ENCODE data around the gene TBXAS1.

Gene TBXAS1

GRCh38 chr7:140018125-140019043, 189.3 kb downstream of the TBXAS1 start:
- 84% methylated on average over 9 of the region's 9 CpGs for WGBS
- Histone ChIP-seq H2BK15ac (ENCODE audit: low read depth, poor library complexity, severe bottlenecking) (no peak overlapping the region), H2BK5ac (ENCODE audit: low read depth, low read length, poor library complexity, severe bottlenecking) (no peak overlapping the region), H2BK12ac (ENCODE audit: low read length in 2 of 2) (no peak overlapping the region), H3K23ac (ENCODE audit: low read length in 2 of 2) (peak overlapping the region in 1 of 2 experiments; percentile 52), H2AFZ (ENCODE audit: low read depth, low read length) (no peak overlapping the region), H4K91ac (ENCODE audit: low read length) (no peak overlapping the region), H3K14ac (ENCODE audit: low read length in 2 of 2) (peak overlapping the region in 1 of 2 experiments; percentile 48), H3K79me1 (replicated peaks; ENCODE audit: low read length, poor library complexity, severe bottlenecking) (no peaks in the 10 kb centered on the region), H3K4me1 (ENCODE audit: control insufficient read depth, insufficient read depth, low read depth, low read length) (peaks cover 6% of the 10 kb centered on the region), H2AK5ac (ENCODE audit: low read length, severe bottlenecking) (no peak overlapping the region), H3K9ac (ENCODE audit: low read length) (no peak overlapping the region), H3K4me3 (ENCODE audit: insufficient read depth in 1 of 2, low read depth in 1 of 2, low read length in 2 of 2) (no peak overlapping the region), H3K27ac (ENCODE audit: low read length, poor library complexity, severe bottlenecking) (no peak overlapping the region), H4K8ac (ENCODE audit: low read length) (no peak overlapping the region), H3K4ac (ENCODE audit: low read depth in 1 of 2, low read length in 2 of 2) (no peak overlapping the region), H2BK120ac (ENCODE audit: low read depth, low read length) (no peak overlapping the region), H3K9me3 (ENCODE audit: control insufficient read depth, low read length) (no peaks in the 10 kb centered on the region), H3K18ac (ENCODE audit: low read depth in 1 of 2, low read length in 2 of 2) (no peak overlapping the region), H3K27me3 (ENCODE audit: control insufficient read depth in 1 of 2, insufficient read depth in 1 of 2, low read length in 2 of 2) (peaks cover 13 to 19% of the 10 kb centered on the region in 2 experiments), H3K36me3 (ENCODE audit: control insufficient read depth in 1 of 2, insufficient read depth in 2 of 2, low read depth in 1 of 2, low read length in 2 of 2) (peaks cover 4 to 12% of the 10 kb centered on the region in 2 experiments), H3K4me2 (ENCODE audit: low read length, poor library complexity, severe bottlenecking) (no peak overlapping the region)
- no peak for DNase-seq

GRCh38 chr7:140019172-140019571, 190.1 kb downstream of the TBXAS1 start:
- H2AFZ ChIP-seq (ENCODE audit: low read depth, low read length): no peak overlapping the region
- H3K27ac ChIP-seq (ENCODE audit: low read length, poor library complexity, severe bottlenecking): no peak overlapping the region
- no peaks in the 10 kb centered on the region for H3K9me3 ChIP-seq (ENCODE audit: control insufficient read depth, low read length)
- no peak overlapping the region for H4K91ac ChIP-seq (ENCODE audit: low read length)
- H3K18ac ChIP-seq (ENCODE audit: low read depth in 1 of 2, low read length in 2 of 2): no peak overlapping the region
- peaks cover 7 to 11% of the 10 kb centered on the region in 2 experiments for H3K27me3 ChIP-seq (ENCODE audit: control insufficient read depth in 1 of 2, insufficient read depth in 1 of 2, low read length in 2 of 2)
- H3K36me3 ChIP-seq (ENCODE audit: control insufficient read depth in 1 of 2, insufficient read depth in 2 of 2, low read depth in 1 of 2, low read length in 2 of 2): peaks cover 7 to 20% of the 10 kb centered on the region in 2 experiments
- no peak overlapping the region for H2BK15ac ChIP-seq (ENCODE audit: low read depth, poor library complexity, severe bottlenecking)
- H3K4me3 ChIP-seq (ENCODE audit: insufficient read depth in 1 of 2, low read depth in 1 of 2, low read length in 2 of 2): peak overlapping the region in 1 of 2 experiments; percentile 48
- peaks cover 6% of the 10 kb centered on the region for H3K4me1 ChIP-seq (ENCODE audit: control insufficient read depth, insufficient read depth, low read depth, low read length)
- H3K4ac ChIP-seq (ENCODE audit: low read depth in 1 of 2, low read length in 2 of 2): no peak overlapping the region
- no peak overlapping the region for H2AK5ac ChIP-seq (ENCODE audit: low read length, severe bottlenecking)
- H3K9ac ChIP-seq (ENCODE audit: low read length): no peak overlapping the region
- H3K23ac ChIP-seq (ENCODE audit: low read length in 2 of 2): peak overlapping the region in 1 of 2 experiments; percentile 6
- no peak overlapping the region for H2BK12ac ChIP-seq (ENCODE audit: low read length in 2 of 2)
- no peak for DNase-seq
- no peak overlapping the region for H3K14ac ChIP-seq (ENCODE audit: low read length in 2 of 2)
- H3K79me1 ChIP-seq (replicated peaks; ENCODE audit: low read length, poor library complexity, severe bottlenecking): no peaks in the 10 kb centered on the region
- 76% methylated on average over 11 of the region's 11 CpGs for WGBS
- H2BK5ac ChIP-seq (ENCODE audit: low read depth, low read length, poor library complexity, severe bottlenecking): no peak overlapping the region
- no peak overlapping the region for H2BK120ac ChIP-seq (ENCODE audit: low read depth, low read length)
- H3K4me2 ChIP-seq (ENCODE audit: low read length, poor library complexity, severe bottlenecking): no peak overlapping the region
- H4K8ac ChIP-seq (ENCODE audit: low read length): no peak overlapping the region

GRCh38 chr7:140019606-140020005, 190.5 kb downstream of the TBXAS1 start:
- Histone ChIP-seq H2AK5ac (ENCODE audit: low read length, severe bottlenecking) (no peak overlapping the region), H3K4ac (ENCODE audit: low read depth in 1 of 2, low read length in 2 of 2) (no peak overlapping the region), H2BK15ac (ENCODE audit: low read depth, poor library complexity, severe bottlenecking) (no peak overlapping the region), H4K91ac (ENCODE audit: low read length) (no peak overlapping the region), H3K36me3 (ENCODE audit: control insufficient read depth in 1 of 2, insufficient read depth in 2 of 2, low read depth in 1 of 2, low read length in 2 of 2) (peaks cover 10 to 25% of the 10 kb centered on the region in 2 experiments), H4K8ac (ENCODE audit: low read length) (no peak overlapping the region), H2AFZ (ENCODE audit: low read depth, low read length) (no peak overlapping the region), H3K23ac (ENCODE audit: low read length in 2 of 2) (no peak overlapping the region), H3K27me3 (ENCODE audit: control insufficient read depth in 1 of 2, insufficient read depth in 1 of 2, low read length in 2 of 2) (peaks cover 7 to 8% of the 10 kb centered on the region in 2 experiments), H3K79me1 (replicated peaks; ENCODE audit: low read length, poor library complexity, severe bottlenecking) (no peaks in the 10 kb centered on the region), H3K18ac (ENCODE audit: low read depth in 1 of 2, low read length in 2 of 2) (no peak overlapping the region), H3K4me1 (ENCODE audit: control insufficient read depth, insufficient read depth, low read depth, low read length) (peaks cover 6% of the 10 kb centered on the region), H3K4me3 (ENCODE audit: insufficient read depth in 1 of 2, low read depth in 1 of 2, low read length in 2 of 2) (no peak overlapping the region), H2BK5ac (ENCODE audit: low read depth, low read length, poor library complexity, severe bottlenecking) (no peak overlapping the region), H3K9me3 (ENCODE audit: control insufficient read depth, low read length) (no peaks in the 10 kb centered on the region), H3K9ac (ENCODE audit: low read length) (no peak overlapping the region), H3K4me2 (ENCODE audit: low read length, poor library complexity, severe bottlenecking) (no peak overlapping the region), H2BK12ac (ENCODE audit: low read length in 2 of 2) (no peak overlapping the region), H2BK120ac (ENCODE audit: low read depth, low read length) (no peak overlapping the region), H3K14ac (ENCODE audit: low read length in 2 of 2) (no peak overlapping the region), H3K27ac (ENCODE audit: low read length, poor library complexity, severe bottlenecking) (no peak overlapping the region)
- no peak for DNase-seq
- 71% methylated on average over 2 of the region's 3 CpGs for WGBS

- no peak overlapping the region for H4K91ac ChIP-seq (ENCODE audit: low read length)
- H3K4ac ChIP-seq (ENCODE audit: low read depth in 1 of 2, low read length in 2 of 2): no peak overlapping the region
- no peak overlapping the region for H3K14ac ChIP-seq (ENCODE audit: low read length in 2 of 2)
- DNase-seq: no peak
- WGBS: 96% methylated on average over 8 of the region's 8 CpGs
- no peak overlapping the region for H3K4me2 ChIP-seq (ENCODE audit: low read length, poor library complexity, severe bottlenecking)
- peaks cover 23 to 43% of the 10 kb centered on the region in 2 experiments for H3K36me3 ChIP-seq (ENCODE audit: control insufficient read depth in 1 of 2, insufficient read depth in 2 of 2, low read depth in 1 of 2, low read length in 2 of 2)
- no peak overlapping the region for H2AK5ac ChIP-seq (ENCODE audit: low read length, severe bottlenecking)
- peaks cover 0 to 3% of the 10 kb centered on the region in 2 experiments for H3K27me3 ChIP-seq (ENCODE audit: control insufficient read depth in 1 of 2, insufficient read depth in 1 of 2, low read length in 2 of 2)
- H3K79me1 ChIP-seq (replicated peaks; ENCODE audit: low read length, poor library complexity, severe bottlenecking): no peaks in the 10 kb centered on the region
- H3K9ac ChIP-seq (ENCODE audit: low read length): no peak overlapping the region
- no peak overlapping the region for H3K18ac ChIP-seq (ENCODE audit: low read depth in 1 of 2, low read length in 2 of 2)
- no peak overlapping the region for H3K23ac ChIP-seq (ENCODE audit: low read length in 2 of 2)
- H2BK120ac ChIP-seq (ENCODE audit: low read depth, low read length): no peak overlapping the region
- no peak overlapping the region for H2AFZ ChIP-seq (ENCODE audit: low read depth, low read length)
- H3K4me3 ChIP-seq (ENCODE audit: insufficient read depth in 1 of 2, low read depth in 1 of 2, low read length in 2 of 2): no peak overlapping the region
- peaks cover 6% of the 10 kb centered on the region for H3K4me1 ChIP-seq (ENCODE audit: control insufficient read depth, insufficient read depth, low read depth, low read length)
- H2BK12ac ChIP-seq (ENCODE audit: low read length in 2 of 2): no peak overlapping the region
- no peak overlapping the region for H4K8ac ChIP-seq (ENCODE audit: low read length)
- no peaks in the 10 kb centered on the region for H3K9me3 ChIP-seq (ENCODE audit: control insufficient read depth, low read length)
- no peak overlapping the region for H3K27ac ChIP-seq (ENCODE audit: low read length, poor library complexity, severe bottlenecking)
- no peak overlapping the region for H2BK5ac ChIP-seq (ENCODE audit: low read depth, low read length, poor library complexity, severe bottlenecking)
- no peak overlapping the region for H2BK15ac ChIP-seq (ENCODE audit: low read depth, poor library complexity, severe bottlenecking)
Observed at GRCh38 chr7:140021603-140022002, 192.5 kb downstream of the TBXAS1 start.

Measured in mesenchymal stem cell (in vitro differentiated cells and primary cell).